LNCAP (cell line): ENCODE data around the gene CASZ1.

Experiments used
- TF ChIP-seq, protein P1 (sequence below): fragments of 450-650 bp; IDR thresholded peaks from 2 replicates; pipeline ENCODE4 v1.5.1; 2017; ENCODE audit warnings: mild to moderate bottlenecking

The CASZ1 gene

DNA sequence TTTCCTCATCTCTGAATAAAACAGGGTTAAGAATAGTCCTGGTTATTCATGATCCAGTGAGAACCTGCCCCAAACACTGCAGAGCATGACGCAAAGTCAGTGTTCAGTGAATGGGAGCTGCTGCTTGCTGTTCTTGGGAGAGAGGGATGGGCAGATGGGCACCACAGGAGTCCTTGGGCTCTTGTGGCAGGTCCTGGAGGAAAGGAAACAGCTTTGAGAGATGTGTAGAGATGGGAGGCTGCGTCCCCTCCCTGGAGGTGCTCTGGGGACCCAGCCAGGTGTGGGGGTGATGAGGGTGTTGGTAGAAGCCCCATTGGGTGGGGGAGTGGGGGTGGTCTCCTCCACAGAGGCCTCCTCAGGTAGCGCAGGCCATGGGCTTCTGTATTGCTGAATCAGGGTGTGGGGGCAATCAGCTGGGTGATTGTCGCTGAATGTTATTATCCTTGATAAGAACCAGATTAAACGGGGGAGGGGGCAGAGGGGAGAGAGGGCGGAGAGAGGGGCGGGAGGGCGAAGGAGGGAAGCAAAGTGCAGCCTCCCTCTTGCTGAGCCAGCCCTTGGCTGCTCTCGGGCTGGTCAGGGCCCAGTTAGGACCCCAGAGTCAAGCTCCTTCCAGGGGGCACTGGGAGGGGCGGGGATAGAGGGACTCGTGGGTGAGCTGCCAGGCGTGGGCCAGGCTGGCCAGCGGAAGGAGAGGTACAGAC is 22.9 kb upstream of the CASZ1 start:
- TF ChIP-seq, protein P1, sequence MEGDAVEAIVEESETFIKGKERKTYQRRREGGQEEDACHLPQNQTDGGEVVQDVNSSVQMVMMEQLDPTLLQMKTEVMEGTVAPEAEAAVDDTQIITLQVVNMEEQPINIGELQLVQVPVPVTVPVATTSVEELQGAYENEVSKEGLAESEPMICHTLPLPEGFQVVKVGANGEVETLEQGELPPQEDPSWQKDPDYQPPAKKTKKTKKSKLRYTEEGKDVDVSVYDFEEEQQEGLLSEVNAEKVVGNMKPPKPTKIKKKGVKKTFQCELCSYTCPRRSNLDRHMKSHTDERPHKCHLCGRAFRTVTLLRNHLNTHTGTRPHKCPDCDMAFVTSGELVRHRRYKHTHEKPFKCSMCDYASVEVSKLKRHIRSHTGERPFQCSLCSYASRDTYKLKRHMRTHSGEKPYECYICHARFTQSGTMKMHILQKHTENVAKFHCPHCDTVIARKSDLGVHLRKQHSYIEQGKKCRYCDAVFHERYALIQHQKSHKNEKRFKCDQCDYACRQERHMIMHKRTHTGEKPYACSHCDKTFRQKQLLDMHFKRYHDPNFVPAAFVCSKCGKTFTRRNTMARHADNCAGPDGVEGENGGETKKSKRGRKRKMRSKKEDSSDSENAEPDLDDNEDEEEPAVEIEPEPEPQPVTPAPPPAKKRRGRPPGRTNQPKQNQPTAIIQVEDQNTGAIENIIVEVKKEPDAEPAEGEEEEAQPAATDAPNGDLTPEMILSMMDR: no peak

DNA sequence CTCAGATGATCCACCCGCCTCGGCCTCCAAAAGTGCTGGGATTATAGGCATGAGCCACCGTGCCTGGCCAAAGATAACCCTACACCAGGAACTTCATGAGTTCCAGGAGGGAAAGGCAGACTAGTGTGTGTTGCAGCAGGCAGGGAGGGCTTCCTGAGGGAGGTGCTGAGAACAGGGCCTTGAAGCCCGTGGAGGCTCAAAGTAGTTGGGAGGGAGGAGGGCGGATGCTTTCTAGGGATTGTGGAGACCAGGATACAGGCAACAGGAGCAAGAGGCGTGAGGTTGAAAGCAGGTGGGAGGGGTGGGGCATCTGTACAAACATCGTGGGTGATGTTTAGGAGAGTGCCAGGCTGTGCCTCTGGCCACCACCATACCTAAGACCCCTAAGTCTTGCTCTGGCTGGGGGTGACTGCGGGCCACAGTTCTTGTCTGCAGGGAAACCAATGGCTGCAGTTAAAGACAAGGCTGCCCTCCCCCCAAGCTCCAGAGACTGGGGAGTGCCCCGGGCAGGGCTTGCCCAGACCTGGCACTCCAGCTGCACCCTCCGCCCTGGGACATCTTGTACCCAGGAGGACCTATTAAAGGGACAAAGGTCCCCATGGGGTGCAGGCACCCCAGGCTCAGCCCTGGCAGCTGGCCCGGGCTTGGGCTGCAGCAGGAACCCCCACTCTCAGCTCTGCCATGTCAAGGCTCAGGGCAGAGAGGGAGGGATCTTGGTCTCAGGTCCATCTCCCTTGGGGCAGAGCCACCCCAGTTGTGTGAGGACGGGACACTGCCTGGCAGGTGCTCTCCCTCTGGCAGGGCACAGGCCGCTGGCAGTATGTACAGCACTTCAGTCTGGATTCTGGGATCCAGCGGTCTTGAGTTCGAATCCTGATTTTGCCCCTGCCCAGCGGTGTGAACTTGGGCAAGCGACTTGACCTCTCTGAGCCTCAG is 22.1 kb upstream of the CASZ1 start:
- TF ChIP-seq, protein P1: no peak

DNA sequence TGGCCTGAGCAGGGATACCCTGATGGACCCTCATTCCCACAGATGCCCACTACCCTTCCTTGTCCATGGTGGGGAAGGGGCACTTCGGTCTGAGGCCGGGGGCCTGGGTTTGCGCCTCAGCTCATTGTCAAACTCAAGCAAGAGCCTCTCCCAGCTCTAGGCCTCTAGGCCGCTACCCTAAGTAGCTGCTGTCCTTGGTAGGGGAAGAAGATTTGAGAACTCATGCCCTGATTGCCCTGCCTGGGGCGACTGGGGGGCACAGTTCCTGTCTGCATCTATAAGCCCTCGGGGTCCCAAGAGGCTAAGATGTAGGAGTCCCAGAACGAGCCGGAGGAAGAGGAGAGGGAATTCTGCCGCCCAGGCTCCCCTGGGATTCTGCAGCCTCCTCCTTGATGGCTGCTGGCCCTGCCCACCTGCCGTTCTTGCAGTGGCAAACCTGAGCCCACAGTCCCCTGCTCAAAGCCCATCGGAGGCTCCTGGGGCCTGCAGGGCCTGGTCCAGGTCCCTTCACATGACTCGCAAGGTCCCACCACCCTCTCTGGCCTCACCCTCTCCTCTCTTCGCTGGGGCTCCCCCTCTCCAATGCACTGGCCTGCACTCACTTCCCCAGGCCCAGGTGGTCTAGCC is 20.4 kb upstream of the CASZ1 start:
- TF ChIP-seq, protein P1: no peak

GRCh38 chr1:10816233-10816632 is 19.8 kb upstream of the CASZ1 start:
- TF ChIP-seq, protein P1: no peak

- TF ChIP-seq, protein P1: no peak
Observed at GRCh38 chr1:10815858-10816195, 19.4 kb upstream of the CASZ1 start.

- TF ChIP-seq, protein P1: no peak
Observed at GRCh38 chr1:10814976-10815857, 18.8 kb upstream of the CASZ1 start.

DNA sequence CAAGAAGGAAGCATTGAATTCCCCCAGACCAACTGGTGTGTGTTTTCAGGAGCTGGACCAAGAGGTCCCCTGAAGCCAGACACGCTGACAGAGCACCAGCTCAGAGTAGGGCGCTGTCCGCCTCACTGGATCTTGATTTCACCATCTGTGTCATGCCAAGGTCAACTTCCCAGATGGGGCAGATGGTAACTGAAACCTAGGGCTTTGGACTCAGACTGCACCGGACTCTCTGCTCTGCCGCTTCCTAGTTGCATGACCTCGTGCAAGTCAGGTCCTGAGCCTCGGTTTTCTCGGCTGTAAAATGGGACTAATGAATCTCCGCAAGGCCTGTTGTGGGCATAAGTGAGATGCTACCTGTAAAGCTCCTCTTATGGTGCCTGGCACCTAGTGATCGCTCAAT is 17.9 kb upstream of the CASZ1 start:
- TF ChIP-seq, protein P1: no peak
